ENCODE measurements around the gene KIF26B.
"Not testable (repeated sequence)": the region's sequence is repeated elsewhere in the genome, so short reads cannot be mapped to it uniquely, and the experiment has no call there.

KIF26B gene

DNA sequence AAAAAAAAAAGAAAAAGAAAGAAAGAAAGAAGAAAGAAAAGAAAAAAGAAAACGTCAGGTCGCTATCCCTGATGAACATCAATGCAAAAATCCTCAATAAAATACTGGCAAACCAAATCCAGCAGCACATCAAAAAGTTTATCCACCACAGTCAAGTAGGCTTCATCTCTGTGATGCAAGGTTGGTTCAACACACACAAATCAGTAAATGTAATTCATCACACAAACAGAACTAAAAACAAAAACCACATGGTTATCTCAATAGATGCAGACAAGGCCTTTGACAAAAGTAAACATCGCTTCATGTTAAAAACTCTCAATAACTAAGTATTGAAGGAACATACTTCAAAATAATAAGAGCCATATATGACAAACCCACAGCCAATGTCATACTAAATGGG is 573.2 kb downstream of the KIF26B start:
- H3K4me3 ChIP-seq (ENCODE audit: low read length); H3K27me3 ChIP-seq (ENCODE audit: control insufficient read depth, insufficient read depth, low read length); H3K9ac ChIP-seq (ENCODE audit: low read length); H3K36me3 ChIP-seq (ENCODE audit: control insufficient read depth, low read depth, low read length); H3K9me3 ChIP-seq (ENCODE audit: control insufficient read depth, low read depth, low read length); H3K27ac ChIP-seq (ENCODE audit: low read length); H3K4me1 ChIP-seq (ENCODE audit: control insufficient read depth, low read depth, low read length): not testable (repeated sequence)

DNA sequence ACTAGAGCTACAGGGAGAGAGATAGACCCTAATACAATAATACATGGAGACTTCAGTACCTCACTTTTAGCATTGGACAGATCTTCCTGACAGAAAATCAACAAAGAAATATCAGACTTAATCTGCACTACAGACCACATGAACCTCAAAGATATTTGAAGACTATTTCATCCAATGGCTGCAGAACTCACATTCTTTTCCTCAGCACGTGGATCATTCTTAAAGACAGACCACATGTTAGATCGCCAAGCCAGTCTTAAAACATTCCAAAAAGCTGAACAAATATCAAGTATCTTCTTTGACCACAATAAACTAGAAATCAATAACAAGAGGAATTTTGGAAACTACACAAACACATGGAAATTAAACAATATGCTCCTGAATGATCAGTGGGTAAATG is 576.0 kb downstream of the KIF26B start:
- Histone ChIP-seq H3K9me3 (ENCODE audit: control insufficient read depth, low read depth, low read length) (no peaks in the 10 kb centered on the region), H3K36me3 (ENCODE audit: control insufficient read depth, low read depth, low read length) (no peaks in the 10 kb centered on the region), H3K27ac (ENCODE audit: low read length) (no peak overlapping the region), H3K4me1 (ENCODE audit: control insufficient read depth, low read depth, low read length) (no peaks in the 10 kb centered on the region), H3K4me3 (ENCODE audit: low read length) (no peak overlapping the region), H3K9ac (ENCODE audit: low read length) (no peak overlapping the region), H3K27me3 (ENCODE audit: control insufficient read depth, insufficient read depth, low read length) (no peaks in the 10 kb centered on the region)

- not testable (repeated sequence) for H3K4me1 ChIP-seq (ENCODE audit: control insufficient read depth, low read depth, low read length); H3K27ac ChIP-seq (ENCODE audit: low read length); H3K9ac ChIP-seq (ENCODE audit: low read length); H3K36me3 ChIP-seq (ENCODE audit: control insufficient read depth, low read depth, low read length); H3K4me3 ChIP-seq (ENCODE audit: low read length); H3K27me3 ChIP-seq (ENCODE audit: control insufficient read depth, insufficient read depth, low read length); H3K9me3 ChIP-seq (ENCODE audit: control insufficient read depth, low read depth, low read length)
Measured at GRCh38 chr1:245740336-245740735, 585.6 kb downstream of the KIF26B start.

GRCh38 chr1:245742896-245743295 is 588.1 kb downstream of the KIF26B start:
- H3K9me3 ChIP-seq (ENCODE audit: control insufficient read depth, low read depth, low read length), result no peaks in the 10 kb centered on the region
- no peaks in the 10 kb centered on the region for H3K4me1 ChIP-seq (ENCODE audit: control insufficient read depth, low read depth, low read length)
- no peak overlapping the region for H3K9ac ChIP-seq (ENCODE audit: low read length)
- no peak overlapping the region for H3K27ac ChIP-seq (ENCODE audit: low read length)
- no peak overlapping the region for H3K4me3 ChIP-seq (ENCODE audit: low read length)
- H3K27me3 ChIP-seq (ENCODE audit: control insufficient read depth, insufficient read depth, low read length), result no peaks in the 10 kb centered on the region
- no peaks in the 10 kb centered on the region for H3K36me3 ChIP-seq (ENCODE audit: control insufficient read depth, low read depth, low read length)

- H3K36me3 ChIP-seq (ENCODE audit: control insufficient read depth, low read depth, low read length), result no peaks in the 10 kb centered on the region
- no peaks in the 10 kb centered on the region for H3K27me3 ChIP-seq (ENCODE audit: control insufficient read depth, insufficient read depth, low read length)
- no peak overlapping the region for H3K4me3 ChIP-seq (ENCODE audit: low read length)
- H3K9me3 ChIP-seq (ENCODE audit: control insufficient read depth, low read depth, low read length), result no peaks in the 10 kb centered on the region
- peaks cover 7% of the 10 kb centered on the region for H3K4me1 ChIP-seq (ENCODE audit: control insufficient read depth, low read depth, low read length)
- H3K9ac ChIP-seq (ENCODE audit: low read length), result no peak overlapping the region
- H3K27ac ChIP-seq (ENCODE audit: low read length), result no peak overlapping the region
Measured at GRCh38 chr1:245748240-245748639, 593.5 kb downstream of the KIF26B start.

GRCh38 chr1:245748646-245749045 is 593.9 kb downstream of the KIF26B start:
- Histone ChIP-seq H3K27ac (ENCODE audit: low read length) (no peak overlapping the region), H3K27me3 (ENCODE audit: control insufficient read depth, insufficient read depth, low read length) (no peaks in the 10 kb centered on the region), H3K9me3 (ENCODE audit: control insufficient read depth, low read depth, low read length) (no peaks in the 10 kb centered on the region), H3K4me3 (ENCODE audit: low read length) (no peak overlapping the region), H3K36me3 (ENCODE audit: control insufficient read depth, low read depth, low read length) (no peaks in the 10 kb centered on the region), H3K9ac (ENCODE audit: low read length) (no peak overlapping the region), H3K4me1 (ENCODE audit: control insufficient read depth, low read depth, low read length) (peaks cover 7% of the 10 kb centered on the region)

DNA sequence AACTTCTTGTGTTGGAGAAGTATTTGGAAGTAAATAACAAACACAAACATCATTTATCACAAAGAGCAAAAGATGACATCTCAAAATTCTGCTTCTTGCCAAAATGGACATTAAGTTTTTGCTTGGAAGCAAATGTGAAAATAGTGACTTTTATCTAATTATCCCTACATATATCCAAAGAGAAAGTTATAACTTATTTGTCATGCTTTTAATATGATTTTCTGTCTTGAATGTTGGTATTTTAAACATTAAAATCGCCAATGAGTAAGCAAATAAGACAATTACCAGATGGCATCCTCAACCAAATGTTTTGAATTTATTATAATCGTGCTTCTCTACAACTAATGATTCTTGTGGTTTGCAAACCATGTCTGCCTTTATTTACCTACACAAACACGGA is 594.3 kb downstream of the KIF26B start:
- H3K9ac ChIP-seq (ENCODE audit: low read length), result no peak overlapping the region
- no peaks in the 10 kb centered on the region for H3K9me3 ChIP-seq (ENCODE audit: control insufficient read depth, low read depth, low read length)
- peaks cover 7% of the 10 kb centered on the region for H3K4me1 ChIP-seq (ENCODE audit: control insufficient read depth, low read depth, low read length)
- no peak overlapping the region for H3K4me3 ChIP-seq (ENCODE audit: low read length)
- H3K36me3 ChIP-seq (ENCODE audit: control insufficient read depth, low read depth, low read length), result no peaks in the 10 kb centered on the region
- H3K27ac ChIP-seq (ENCODE audit: low read length), result no peak overlapping the region
- no peaks in the 10 kb centered on the region for H3K27me3 ChIP-seq (ENCODE audit: control insufficient read depth, insufficient read depth, low read length)

GRCh38 chr1:245750261-245750660 is 595.5 kb downstream of the KIF26B start:
- Histone ChIP-seq H3K9ac (ENCODE audit: low read length) (no peak overlapping the region), H3K36me3 (ENCODE audit: control insufficient read depth, low read depth, low read length) (no peaks in the 10 kb centered on the region), H3K4me1 (ENCODE audit: control insufficient read depth, low read depth, low read length) (peaks cover 7% of the 10 kb centered on the region), H3K27me3 (ENCODE audit: control insufficient read depth, insufficient read depth, low read length) (no peaks in the 10 kb centered on the region), H3K9me3 (ENCODE audit: control insufficient read depth, low read depth, low read length) (no peaks in the 10 kb centered on the region), H3K27ac (ENCODE audit: low read length) (no peak overlapping the region), H3K4me3 (ENCODE audit: low read length) (no peak overlapping the region)

GRCh38 chr1:245751116-245751515 is 596.3 kb downstream of the KIF26B start:
- no peaks in the 10 kb centered on the region for H3K27me3 ChIP-seq (ENCODE audit: control insufficient read depth, insufficient read depth, low read length)
- H3K36me3 ChIP-seq (ENCODE audit: control insufficient read depth, low read depth, low read length), result no peaks in the 10 kb centered on the region
- no peak overlapping the region for H3K9ac ChIP-seq (ENCODE audit: low read length)
- peaks cover 7% of the 10 kb centered on the region for H3K4me1 ChIP-seq (ENCODE audit: control insufficient read depth, low read depth, low read length)
- no peak overlapping the region for H3K4me3 ChIP-seq (ENCODE audit: low read length)
- no peaks in the 10 kb centered on the region for H3K9me3 ChIP-seq (ENCODE audit: control insufficient read depth, low read depth, low read length)
- no peak overlapping the region for H3K27ac ChIP-seq (ENCODE audit: low read length)

GRCh38 chr1:245751726-245752470 is 597.1 kb downstream of the KIF26B start:
- H3K4me3 ChIP-seq (ENCODE audit: low read length), result no peak overlapping the region
- no peak overlapping the region for H3K27ac ChIP-seq (ENCODE audit: low read length)
- no peaks in the 10 kb centered on the region for H3K27me3 ChIP-seq (ENCODE audit: control insufficient read depth, insufficient read depth, low read length)

GRCh38 chr1:245752561-245752960 is 597.8 kb downstream of the KIF26B start:
- no peak overlapping the region for H3K4me3 ChIP-seq (ENCODE audit: low read length)
- H3K27ac ChIP-seq (ENCODE audit: low read length), result no peak overlapping the region
- H3K36me3 ChIP-seq (ENCODE audit: control insufficient read depth, low read depth, low read length), result no peaks in the 10 kb centered on the region
- no peaks in the 10 kb centered on the region for H3K9me3 ChIP-seq (ENCODE audit: control insufficient read depth, low read depth, low read length)
- no peaks in the 10 kb centered on the region for H3K27me3 ChIP-seq (ENCODE audit: control insufficient read depth, insufficient read depth, low read length)
- H3K9ac ChIP-seq (ENCODE audit: low read length), result no peak overlapping the region
- H3K4me1 ChIP-seq (ENCODE audit: control insufficient read depth, low read depth, low read length), result peaks cover 7% of the 10 kb centered on the region

More at GRCh38 chr1:245751726-245752470, 597.1 kb downstream of the KIF26B start:
- Histone ChIP-seq H3K9ac (ENCODE audit: low read length) (no peak overlapping the region), H3K9me3 (ENCODE audit: control insufficient read depth, low read depth, low read length) (no peaks in the 10 kb centered on the region), H3K4me1 (ENCODE audit: control insufficient read depth, low read depth, low read length) (peaks cover 7% of the 10 kb centered on the region), H3K36me3 (ENCODE audit: control insufficient read depth, low read depth, low read length) (no peaks in the 10 kb centered on the region)

GRCh38 chr1:245753807-245754206 is 599.0 kb downstream of the KIF26B start:
- H3K4me3 ChIP-seq (ENCODE audit: low read length), result no peak overlapping the region
- H3K27me3 ChIP-seq (ENCODE audit: control insufficient read depth, insufficient read depth, low read length), result no peaks in the 10 kb centered on the region
- H3K27ac ChIP-seq (ENCODE audit: low read length), result no peak overlapping the region
- no peaks in the 10 kb centered on the region for H3K9me3 ChIP-seq (ENCODE audit: control insufficient read depth, low read depth, low read length)
- H3K4me1 ChIP-seq (ENCODE audit: control insufficient read depth, low read depth, low read length), result peaks cover 7% of the 10 kb centered on the region
- H3K9ac ChIP-seq (ENCODE audit: low read length), result no peak overlapping the region
- H3K36me3 ChIP-seq (ENCODE audit: control insufficient read depth, low read depth, low read length), result no peaks in the 10 kb centered on the region
